Measurements from ENCODE around the gene ANKRD7.

DNA sequence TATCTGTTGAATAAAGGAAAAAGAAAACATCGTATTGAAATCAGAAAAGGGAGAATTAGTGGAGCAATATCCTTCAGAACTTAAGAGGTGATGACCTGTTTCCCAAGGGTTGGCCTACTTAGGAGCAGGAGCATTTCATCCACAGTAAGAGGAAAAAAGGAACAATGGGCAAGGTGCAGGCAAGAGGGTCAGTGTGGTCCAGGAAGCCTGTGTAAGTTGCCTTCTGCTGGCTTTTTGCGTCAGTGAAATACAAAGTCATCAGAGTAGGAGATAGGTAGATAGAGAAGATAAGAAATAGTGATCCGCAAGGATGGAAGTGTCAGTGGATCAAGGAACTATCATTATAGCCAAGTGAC lies 5.4 kb upstream of the ANKRD7 start:
- no peak for TF ChIP-seq POLR2AphosphoS5 (IDR thresholded peaks at IDR 0.05; ENCODE audit: low read depth, low read length)
- TF ChIP-seq TAF1 (IDR thresholded peaks at IDR 0.05; ENCODE audit: borderline replicate concordance, insufficient read depth, low read length) = no peak
- TF ChIP-seq REST (IDR thresholded peaks at IDR 0.05; ENCODE audit: insufficient read depth in 1 of 2, low read depth in 2 of 2, low read length in 2 of 2) = no peak

Data from PFSK-1 (cell line).